Activated CD8-positive, alpha-beta memory T cell treated with anti-CD3 and anti-CD28 coated beads, Interleukin-2, amount 50 U/mL, for 4 hours (primary cell): ENCODE measurements around the gene ANK2.

Source experiments
- DNase-seq: peaks from one replicate; pipeline ENCODE4 v3.0.0-alpha.2; 2020

ANK2 gene

GRCh38 chr4:113293043-113293560, 243.6 kb downstream of the ANK2 start:
- DNase-seq: no peak

DNA sequence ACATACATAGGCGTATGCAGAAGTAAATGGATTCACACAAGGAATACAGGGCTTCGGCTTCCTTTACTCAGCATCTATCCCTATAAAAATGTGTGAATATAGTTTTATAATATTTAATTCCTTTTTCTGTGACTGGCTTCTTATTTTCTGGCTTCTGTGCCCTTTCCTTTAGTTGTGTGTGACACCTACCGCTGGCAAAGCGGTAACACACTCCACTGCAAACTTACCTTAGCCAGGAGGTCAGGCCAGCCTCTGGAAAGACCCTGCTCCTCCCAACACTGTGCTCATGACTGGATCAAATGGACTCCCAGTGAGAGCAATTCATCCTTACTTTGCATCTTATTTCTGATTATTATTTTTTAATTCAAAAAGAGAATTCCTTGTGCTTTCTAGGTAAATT, 244.2 kb downstream of the ANK2 start:
- DNase-seq: no peak

GRCh38 chr4:113294908-113295307, 245.5 kb downstream of the ANK2 start:
- DNase-seq: no peak

DNA sequence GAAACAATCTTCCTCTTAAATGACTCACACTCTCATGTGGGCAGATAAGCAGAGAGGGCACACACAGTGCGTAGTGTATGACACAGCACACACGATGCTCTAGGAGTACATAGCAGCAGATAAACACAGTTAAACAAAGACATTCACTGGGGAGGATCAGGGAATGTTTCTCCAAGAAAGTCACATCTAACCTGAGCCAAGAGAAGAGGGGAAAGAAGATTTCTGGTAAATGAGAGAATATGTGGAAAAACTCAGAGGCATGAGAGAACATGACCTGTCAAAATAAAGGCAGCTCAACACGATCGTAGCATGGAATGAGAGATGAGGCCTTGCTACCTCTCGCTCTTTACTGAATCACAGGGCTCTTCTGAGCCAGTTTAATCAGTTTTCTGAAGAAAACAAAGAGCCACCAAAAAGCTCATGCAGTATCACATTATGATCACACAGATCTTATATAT, 251.0 kb downstream of the ANK2 start:
- DNase-seq: no peak

GRCh38 chr4:113302051-113302450, 252.6 kb downstream of the ANK2 start:
- no peak for DNase-seq

GRCh38 chr4:113303315-113303714, 253.9 kb downstream of the ANK2 start:
- DNase-seq: no peak

- DNase-seq: no peak
Observed at GRCh38 chr4:113311047-113311446, 261.6 kb downstream of the ANK2 start.

DNA sequence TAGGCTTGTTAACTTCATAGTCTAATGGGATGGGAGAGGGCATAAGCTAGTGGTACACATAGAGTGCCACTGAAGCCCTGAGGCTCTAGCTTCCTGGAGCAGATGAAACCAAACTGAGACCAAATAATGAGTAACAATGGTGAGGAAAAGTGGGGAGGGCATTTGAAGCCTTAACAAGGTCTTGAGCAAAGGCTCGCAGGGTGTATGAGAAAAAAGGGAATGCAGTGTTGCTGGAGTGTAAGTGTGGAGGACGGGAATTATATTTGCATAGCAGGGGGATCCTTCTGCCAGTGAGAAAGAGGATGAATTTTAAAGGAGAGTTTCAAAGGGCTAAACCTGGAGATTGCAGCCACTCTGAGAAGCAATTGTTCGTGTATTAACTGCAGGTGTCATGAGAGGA, 263.1 kb downstream of the ANK2 start:
- DNase-seq: no peak

GRCh38 chr4:113314426-113314825, 265.0 kb downstream of the ANK2 start:
- DNase-seq: no peak

DNA sequence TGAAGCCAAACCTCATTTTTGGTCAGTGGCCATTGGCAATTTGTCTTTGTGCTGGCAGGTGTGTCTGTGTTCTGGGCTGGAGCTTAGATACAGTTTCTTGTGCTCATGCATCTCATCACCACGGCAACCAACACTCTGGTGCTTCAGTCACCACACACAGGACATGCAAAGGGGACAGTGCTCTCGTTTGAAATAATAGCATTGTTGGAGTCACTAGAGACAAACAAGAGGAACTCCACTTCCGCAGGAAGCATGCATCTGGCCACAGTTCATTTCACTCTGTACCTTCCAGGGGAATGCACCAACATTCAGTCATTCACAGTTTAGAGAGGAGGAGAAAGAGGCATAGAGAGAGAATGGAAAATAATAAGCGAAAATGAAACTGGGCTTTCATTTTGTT, 267.4 kb downstream of the ANK2 start:
- DNase-seq: no peak

DNA sequence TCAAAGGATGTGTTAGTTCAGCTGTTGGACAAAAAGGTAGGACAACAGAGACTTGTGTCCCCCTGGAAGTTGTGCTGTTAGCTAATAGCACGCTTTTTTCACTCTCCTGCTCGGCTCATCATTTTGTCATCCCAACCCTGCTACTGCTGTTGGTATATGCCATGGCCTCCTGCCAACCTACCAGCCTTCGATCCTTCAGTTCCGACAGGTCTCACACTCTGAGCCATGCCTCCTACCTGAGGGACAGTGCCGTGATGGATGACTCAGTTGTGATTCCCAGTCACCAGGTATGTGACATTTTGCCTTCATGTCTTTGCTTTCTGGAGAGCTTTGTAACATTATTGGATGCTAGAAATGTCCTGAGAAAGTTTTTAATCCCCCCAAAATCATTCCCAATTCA, 268.1 kb downstream of the ANK2 start:
- DNase-seq: no peak

GRCh38 chr4:113322736-113323135, 273.3 kb downstream of the ANK2 start:
- DNase-seq: no peak

DNA sequence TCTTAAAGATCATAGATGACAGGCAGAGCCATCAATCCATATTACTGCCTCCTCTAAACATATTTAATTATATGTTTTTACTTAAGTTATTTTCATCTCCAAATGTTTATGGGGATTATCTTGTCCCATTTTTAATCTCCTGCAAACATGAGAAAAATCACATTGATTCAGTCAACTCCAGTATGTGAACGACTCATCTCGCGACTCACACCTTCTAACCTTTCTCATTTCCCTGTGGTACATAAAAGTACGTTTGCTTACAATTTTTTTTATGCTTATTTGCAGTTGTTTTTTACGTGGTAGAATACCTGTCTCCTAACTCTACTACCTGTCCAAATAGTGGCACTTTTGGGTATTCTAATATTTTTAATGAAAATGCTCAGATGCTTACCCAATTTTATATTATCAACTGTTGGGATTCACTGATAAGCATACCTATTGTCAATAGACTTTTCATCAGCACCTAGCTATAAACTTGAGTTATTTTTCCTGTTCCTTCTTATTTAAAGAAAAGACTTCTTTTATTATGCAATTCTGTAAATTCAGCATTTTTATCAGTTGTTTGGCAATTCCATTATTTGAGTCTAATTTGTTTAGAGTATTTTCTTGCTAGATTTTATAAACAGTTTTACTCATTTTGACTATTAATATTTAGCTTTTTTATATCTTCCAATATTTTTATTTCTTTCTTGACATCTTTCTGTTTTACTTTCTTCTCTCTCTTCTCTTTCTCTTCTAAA, 276.6 kb downstream of the ANK2 start:
- DNase-seq: no peak

DNA sequence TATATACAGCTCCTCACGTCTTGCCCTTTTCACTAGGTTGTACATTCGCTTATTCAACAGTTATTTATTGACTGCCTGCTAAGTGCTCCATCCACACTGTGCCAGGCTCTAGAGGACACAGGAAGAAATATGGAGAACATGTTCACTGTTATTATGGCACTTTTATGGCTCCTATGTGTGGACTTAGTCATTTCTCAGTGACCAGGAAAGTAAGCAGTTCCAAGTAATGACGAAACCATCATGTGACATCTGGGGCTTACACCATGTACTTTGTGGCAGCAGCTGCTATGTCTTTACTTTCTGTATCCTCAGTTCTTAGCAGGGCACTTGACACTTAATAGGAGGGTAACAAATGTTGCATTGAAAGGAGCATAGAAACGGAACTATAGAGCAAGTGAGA, 278.0 kb downstream of the ANK2 start:
- DNase-seq: no peak

DNA sequence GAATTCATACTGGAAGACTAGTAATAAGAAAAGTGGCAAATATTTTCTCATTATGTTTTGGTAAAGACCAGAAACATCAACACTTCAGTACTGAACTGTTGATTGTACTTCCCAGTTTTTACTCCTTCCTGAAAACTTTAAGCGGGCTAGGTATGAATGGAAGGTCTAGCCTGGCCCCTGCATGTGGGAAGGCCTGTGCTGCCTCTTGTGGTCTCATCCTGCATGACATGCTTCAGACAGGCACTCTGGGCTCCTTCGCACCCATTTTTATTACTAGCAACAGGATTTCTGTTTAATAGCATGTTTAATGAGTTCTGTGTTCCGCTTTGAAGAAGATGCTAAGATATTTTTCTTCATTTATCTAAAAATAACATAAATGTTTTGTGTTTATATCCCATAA, 279.1 kb downstream of the ANK2 start:
- DNase-seq: no peak

DNA sequence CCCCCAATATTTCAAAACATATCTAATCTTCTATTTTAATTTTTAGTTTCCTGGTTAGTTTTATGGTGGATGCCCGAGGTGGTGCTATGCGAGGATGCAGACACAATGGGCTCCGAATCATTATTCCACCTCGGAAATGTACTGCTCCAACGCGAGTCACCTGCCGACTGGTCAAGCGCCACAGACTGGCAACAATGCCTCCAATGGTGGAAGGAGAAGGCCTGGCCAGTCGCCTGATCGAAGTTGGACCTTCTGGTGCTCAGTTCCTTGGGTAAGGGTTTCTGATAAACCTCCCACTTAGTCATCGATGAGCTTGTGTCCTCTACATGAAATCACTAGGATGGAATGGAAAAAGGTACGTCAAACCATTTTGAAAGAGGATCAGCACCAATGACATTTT, 280.7 kb downstream of the ANK2 start:
- DNase-seq: no peak

GRCh38 chr4:113331811-113332210, 282.4 kb downstream of the ANK2 start:
- DNase-seq: no peak

GRCh38 chr4:113332701-113333100, 283.2 kb downstream of the ANK2 start:
- DNase-seq: no peak

GRCh38 chr4:113335746-113336145, 286.3 kb downstream of the ANK2 start:
- DNase-seq: no peak

DNA sequence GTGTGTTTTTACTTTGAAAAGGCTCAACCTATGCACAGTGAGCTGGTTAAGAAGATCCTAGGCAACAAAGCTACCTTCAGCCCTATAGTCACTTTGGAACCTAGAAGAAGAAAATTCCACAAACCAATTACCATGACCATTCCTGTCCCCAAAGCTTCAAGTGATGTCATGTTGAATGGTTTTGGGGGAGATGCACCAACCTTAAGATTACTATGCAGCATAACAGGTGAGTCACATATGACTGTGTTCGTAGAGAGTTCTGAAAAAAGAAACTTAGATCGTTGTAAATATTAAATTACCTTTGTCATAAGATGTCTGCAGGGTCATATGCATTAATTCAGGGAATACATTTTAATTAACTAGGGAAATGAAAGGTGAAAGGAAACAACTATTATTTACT, 287.1 kb downstream of the ANK2 start:
- DNase-seq: no peak

GRCh38 chr4:113339430-113339813, 290.0 kb downstream of the ANK2 start:
- DNase-seq: no peak

GRCh38 chr4:113344100-113344499, 294.6 kb downstream of the ANK2 start:
- DNase-seq: no peak

GRCh38 chr4:113347245-113347644, 297.8 kb downstream of the ANK2 start:
- no peak for DNase-seq

- DNase-seq: no peak
Observed at GRCh38 chr4:113349430-113349829, 300.0 kb downstream of the ANK2 start.

DNA sequence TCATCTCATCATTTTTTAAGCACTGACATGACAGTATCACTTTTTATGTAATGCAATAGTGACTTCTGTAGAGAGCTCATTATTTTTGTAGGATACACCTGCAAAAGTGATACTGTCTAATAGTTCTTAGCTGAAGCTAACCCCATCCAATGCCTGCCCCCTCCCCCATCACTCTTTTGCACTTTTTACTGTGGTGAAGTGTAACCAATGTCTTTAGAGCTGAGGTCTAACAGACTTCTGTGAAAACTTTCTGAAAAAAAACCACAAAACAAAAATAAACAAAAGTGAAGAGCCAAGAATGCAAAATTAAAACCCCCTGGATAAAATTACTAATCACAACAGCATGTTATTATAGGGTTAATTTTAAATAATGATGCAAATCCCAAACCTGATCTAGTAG, 301.1 kb downstream of the ANK2 start:
- DNase-seq: no peak
